Activated naive CD4-positive, alpha-beta T cell (primary cell): Measurements from ENCODE around the gene SORBS2.
"Not testable (repeated sequence)": the region's sequence is repeated elsewhere in the genome, so short reads cannot be mapped to it uniquely, and the experiment has no call there.

Experiments used
- DNase-seq, 4 experiments: peaks; one replicate each; lab custom pipeline; 2025; lab: John Stamatoyannopoulos, UW

Gene SORBS2

GRCh38 chr4:185811509-185812364 lies at the start of gene SORBS2:
Gene SORBS2, minus strand, starts transcription at chr4:185812194. Its CDS starts 121,623 bp downstream, at chr4:185690571.
- DNase-seq, result no peak

GRCh38 chr4:185859111-185859510 lies 47.1 kb upstream of the SORBS2 start:
- no peak for DNase-seq

- not testable (repeated sequence) for DNase-seq
Measured at GRCh38 chr4:185857561-185857960, 45.6 kb upstream of the SORBS2 start.

DNA sequence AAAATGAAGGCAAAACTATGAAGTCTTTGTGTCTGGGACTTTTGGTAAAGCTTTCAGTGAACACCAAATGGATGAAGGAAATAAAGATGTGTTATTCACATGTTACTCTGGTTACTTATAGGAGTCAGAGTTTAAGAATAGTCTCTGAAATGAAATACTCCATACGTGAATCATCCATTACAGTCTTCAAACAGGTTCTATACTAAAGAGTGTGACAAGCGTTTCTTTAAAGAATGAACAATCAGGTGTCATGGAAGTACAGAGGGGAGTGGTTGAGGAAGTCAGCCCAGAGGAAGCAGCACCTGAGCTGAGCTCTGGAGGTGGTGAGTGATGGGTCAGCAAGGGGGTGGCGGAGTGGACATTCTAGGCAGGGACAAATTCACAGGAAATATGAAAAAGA lies 41.8 kb upstream of the SORBS2 start:
- no peak for DNase-seq

DNA sequence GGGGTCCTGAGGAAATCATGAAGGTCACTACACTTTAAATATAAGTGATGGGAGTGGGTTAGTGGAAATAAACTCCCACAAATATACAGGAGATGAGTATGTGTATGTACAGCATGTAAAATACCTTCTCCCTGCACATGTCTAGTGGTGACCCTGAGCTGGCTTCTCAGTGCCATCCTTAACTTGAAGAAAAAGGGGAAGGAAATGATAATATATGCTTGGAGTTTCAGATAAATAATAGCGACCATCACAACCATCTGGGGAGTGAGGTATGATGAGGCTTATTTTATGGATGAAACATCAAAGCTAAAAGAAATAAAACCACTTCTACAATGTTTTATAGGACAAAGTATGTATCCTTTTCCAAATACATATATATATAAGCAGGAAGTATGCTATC lies 41.0 kb upstream of the SORBS2 start:
- no peak for DNase-seq

DNA sequence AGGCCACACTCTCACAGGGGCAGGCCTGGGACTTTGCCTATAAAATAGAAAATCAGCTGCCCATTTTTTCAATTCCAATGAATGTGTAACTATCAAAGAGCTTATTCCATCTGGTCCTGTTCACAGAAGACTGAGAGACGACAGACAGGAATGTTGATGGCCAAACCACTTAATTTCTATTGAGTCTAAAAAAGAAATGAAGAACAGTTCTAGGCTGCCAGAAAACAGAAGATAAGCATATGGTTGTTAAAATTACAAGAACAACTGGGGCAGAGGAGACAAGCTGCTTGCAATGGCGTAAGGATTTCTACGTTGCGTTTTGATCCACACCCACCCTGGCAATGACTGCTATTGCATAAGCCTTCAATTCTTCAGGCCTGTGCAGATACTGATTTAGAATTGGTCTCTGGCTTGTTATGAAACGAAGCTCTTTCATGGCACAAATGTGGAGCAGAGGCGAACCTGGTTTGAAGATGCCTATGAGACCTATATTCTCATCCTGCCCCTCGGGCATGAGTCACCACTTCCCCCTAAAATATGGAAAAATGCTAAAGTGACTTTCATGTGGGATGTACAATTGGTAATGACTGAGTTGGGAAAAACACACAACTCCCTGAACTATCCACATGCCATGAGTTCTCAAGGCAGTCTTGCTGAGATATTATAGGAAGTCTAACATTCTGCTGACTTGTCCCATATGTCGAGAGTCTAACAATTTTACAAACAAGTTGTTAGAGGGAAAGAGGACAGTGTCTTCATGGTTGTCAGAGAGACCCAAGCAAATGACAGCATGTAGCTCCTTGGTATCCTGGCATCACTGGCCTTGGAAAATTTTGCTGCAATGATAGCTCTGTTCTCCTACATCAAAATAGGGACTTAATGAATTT lies 37.9 kb upstream of the SORBS2 start:
- DNase-seq, result no peak

DNA sequence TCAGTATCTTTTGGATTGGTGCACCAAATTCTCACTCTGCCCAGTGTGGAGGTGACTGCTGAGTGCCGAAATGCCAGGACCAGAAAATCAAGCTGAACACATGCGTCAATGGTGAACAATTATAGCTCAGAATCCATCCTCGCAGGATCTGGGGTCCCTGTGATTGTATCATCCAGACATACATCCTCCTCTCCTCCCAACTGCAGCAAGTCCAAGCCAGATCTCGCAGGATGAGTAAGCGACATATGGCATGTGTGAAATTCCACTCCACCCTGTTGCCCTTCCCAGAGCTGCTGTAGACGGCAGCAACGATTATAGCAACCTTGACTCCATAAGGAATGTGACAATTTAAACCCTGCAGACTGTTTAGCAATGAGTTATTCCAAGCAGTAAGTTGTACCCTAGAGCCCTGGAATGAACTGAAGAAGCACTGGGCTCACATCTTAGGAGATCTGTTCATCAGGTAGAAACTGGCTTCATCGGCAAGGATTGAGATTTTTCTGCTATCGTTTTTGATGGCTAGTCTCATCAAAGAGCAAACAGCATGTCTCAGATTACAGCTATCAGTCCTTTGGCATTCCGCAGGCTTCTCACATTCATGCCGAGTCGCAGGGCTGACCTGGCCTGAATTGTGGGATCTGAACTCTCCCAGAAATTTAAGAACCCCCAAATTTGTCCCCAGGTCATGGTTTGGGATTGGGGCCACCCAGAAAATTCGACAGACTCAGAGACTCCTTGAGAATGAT lies 35.5 kb upstream of the SORBS2 start:
- no peak for DNase-seq

- no peak for DNase-seq
Measured at GRCh38 chr4:185846505-185847150, 34.6 kb upstream of the SORBS2 start.

DNA sequence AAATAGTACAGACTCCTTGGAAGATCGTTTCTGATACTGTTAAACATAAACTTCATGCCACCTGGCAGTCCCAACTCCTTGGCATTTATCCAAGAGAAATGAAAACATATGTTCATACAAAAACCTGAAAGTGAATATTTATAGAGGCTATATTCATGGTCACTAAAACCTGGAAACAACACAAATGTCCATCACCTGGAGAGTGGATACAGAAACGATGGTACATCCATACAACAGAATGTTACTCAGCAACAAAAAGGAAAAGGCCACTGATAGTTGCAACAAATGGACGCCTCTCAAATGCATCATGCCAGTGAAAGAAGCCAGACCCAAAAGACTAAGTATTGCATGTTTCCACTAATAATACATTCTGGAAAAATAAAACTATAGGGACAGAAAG lies 34.0 kb upstream of the SORBS2 start:
- no peak for DNase-seq

GRCh38 chr4:185841451-185841850 lies 29.5 kb upstream of the SORBS2 start:
- no peak for DNase-seq

DNA sequence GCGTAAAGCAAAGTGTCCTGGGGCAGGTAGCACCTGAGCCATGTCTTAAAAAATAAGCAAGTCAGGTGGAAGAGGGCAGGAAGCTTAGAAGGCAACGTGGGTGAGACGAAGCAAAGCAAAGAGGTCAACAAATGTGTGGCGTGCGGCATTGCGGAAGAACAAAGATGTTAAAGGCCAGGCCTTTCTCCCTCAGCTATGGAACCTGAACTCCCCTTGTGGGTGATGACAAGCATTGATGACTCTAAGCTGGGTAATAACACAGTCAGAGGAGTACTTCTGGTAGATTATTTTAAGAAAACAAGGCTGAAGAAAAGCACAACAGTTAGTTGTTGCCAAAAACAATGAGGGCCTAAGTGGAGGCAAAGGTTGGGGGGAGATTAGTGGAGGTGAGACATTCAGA lies 29.0 kb upstream of the SORBS2 start:
- DNase-seq, result no peak

- no peak for DNase-seq
Measured at GRCh38 chr4:185840201-185840600, 28.2 kb upstream of the SORBS2 start.

GRCh38 chr4:185839770-185840169 lies 27.8 kb upstream of the SORBS2 start:
- no peak for DNase-seq

GRCh38 chr4:185839194-185839712 lies 27.3 kb upstream of the SORBS2 start:
- DNase-seq, result no peak

DNA sequence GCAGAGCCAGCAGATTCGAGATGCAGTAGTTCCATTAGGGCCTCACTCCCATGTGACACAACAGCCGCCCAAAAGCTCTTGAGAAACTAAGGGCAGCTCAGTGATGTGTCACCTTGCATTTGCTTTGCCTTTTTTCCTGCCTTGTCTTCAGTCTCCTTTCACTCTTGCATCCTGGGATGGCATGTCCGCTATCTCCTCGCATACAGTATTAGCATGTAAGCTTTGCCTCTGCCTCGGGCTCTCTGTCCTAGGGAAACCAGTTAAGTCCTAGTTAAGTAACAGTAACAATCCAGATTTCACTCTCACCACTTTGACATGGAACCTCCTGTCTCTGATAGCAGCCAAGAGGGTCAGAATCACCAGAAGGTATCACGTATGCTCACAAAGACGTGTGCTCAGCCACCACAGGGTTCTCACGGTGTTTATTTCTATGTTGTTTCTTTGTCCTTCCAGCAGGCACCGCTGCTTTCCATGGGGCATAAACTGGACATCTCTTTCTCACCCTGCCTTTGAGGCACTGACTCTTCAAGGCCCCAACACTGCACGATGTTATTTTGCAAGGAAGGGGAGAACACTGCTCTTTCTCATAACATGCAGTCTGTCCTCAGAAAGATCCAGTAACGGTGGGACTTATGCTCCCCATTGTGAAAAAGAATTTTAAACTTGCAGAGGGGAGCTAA lies 26.7 kb upstream of the SORBS2 start:
- no peak for DNase-seq

- DNase-seq, result no peak
Measured at GRCh38 chr4:185838104-185838452, 26.1 kb upstream of the SORBS2 start.

GRCh38 chr4:185837415-185838103 lies 25.6 kb upstream of the SORBS2 start:
- DNase-seq, result no peak

DNA sequence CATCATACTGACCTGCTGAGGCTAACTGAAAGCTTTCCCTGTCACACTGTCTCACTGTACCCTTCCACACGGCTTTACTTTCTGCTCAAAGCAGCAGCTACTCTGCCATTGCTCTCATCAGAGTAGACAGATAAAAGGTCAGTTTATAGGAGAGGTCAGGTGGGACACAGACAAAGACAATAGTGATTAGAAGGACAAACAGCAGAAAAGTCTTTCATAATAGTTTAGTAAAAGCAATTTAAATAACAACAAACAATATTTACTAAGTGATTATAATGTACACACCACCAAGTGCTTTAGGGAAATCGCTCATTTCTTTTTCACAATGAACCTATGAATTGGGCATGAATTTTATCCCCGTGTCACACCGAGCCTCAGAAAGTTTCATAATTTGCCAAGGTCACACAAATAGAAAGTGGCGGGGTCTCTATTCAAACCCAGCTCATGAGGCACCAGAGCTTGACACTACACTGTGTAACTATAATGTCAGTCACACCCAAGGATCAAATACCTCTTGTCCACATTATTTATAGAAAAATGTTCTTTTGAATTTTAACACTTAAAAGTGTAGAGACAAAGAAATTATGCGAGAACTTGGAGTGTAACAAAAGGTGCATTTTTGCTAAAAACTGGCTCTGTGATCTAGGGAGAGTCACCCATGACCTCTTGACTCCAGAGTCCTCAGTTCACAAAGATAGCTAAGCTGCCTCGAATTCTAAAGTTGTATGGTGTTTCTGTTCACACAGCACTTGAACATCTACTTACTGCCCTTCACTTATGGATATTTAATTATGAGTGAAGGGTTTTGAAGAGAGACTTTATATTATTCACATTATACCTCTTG lies 24.5 kb upstream of the SORBS2 start:
- DNase-seq, result no peak

- no peak for DNase-seq
Measured at GRCh38 chr4:185835814-185836213, 23.8 kb upstream of the SORBS2 start.
